ENCODE measurements around the gene PAX4. TPM values are rescaled to one million over a fixed set of nuclear protein-coding genes. Genes with fewer than 3 reads are reported as not detected.

Gene PAX4
- total RNA-seq, 1 experiment from 2014 or later, result not detected

- Histone ChIP-seq H3K9ac (ENCODE audit: extremely low read depth, insufficient read length, low read length) (no peak overlapping the region), H3T11ph (ENCODE audit: low read length) (no peak overlapping the region), H2BK20ac (ENCODE audit: low read depth, low read length, poor library complexity, severe bottlenecking) (no peak overlapping the region), H2AK5ac (ENCODE audit: insufficient read length, low read length) (no peak overlapping the region), H3K4ac (ENCODE audit: low read depth, low read length) (no peak overlapping the region), H2BK15ac (ENCODE audit: low read depth, low read length) (no peak overlapping the region), H3K23ac (ENCODE audit: insufficient read length, low read depth, low read length) (no peak overlapping the region), H3K56ac (ENCODE audit: insufficient read length, low read depth, low read length) (no peak overlapping the region), H2AFZ (ENCODE audit: low read length) (no peak overlapping the region), H3K18ac (ENCODE audit: insufficient read length, low read depth, low read length) (no peak overlapping the region), H3K27ac (ENCODE audit: insufficient read length, low read depth, low read length) (no peak overlapping the region), H3K9me3 (ENCODE audit: control insufficient read depth, low read depth, low read length) (no peaks in the 10 kb centered on the region), H2BK5ac (ENCODE audit: insufficient read length, low read length) (no peak overlapping the region), H3K23me2 (ENCODE audit: insufficient read length, low read depth, low read length, poor library complexity, severe bottlenecking) (no peaks in the 10 kb centered on the region), H2BK120ac (ENCODE audit: low read depth, low read length, poor library complexity, severe bottlenecking) (no peak overlapping the region), H4K20me1 (ENCODE audit: control insufficient read depth, insufficient read depth, insufficient read length) (no peaks in the 10 kb centered on the region), H4K8ac (replicated peaks; ENCODE audit: insufficient read length, low read depth, low read length) (no peak overlapping the region), H2BK12ac (ENCODE audit: insufficient read length, low read depth, low read length) (no peak overlapping the region), H3K4me2 (ENCODE audit: insufficient read depth, insufficient read length, low read length) (no peak overlapping the region), H4K91ac (ENCODE audit: insufficient read length, low read depth, low read length) (no peak overlapping the region), H3K79me2 (ENCODE audit: insufficient read depth, low read length) (no peaks in the 10 kb centered on the region), H3K79me1 (ENCODE audit: insufficient read depth, low read depth, low read length, poor library complexity, severe bottlenecking) (no peaks in the 10 kb centered on the region), H3K27me3 (ENCODE audit: insufficient read depth, low read length) (no peaks in the 10 kb centered on the region), H3K4me1 (ENCODE audit: insufficient read depth, low read length) (no peaks in the 10 kb centered on the region), H3K14ac (ENCODE audit: insufficient read depth, low read length) (no peak overlapping the region), H4K5ac (ENCODE audit: insufficient read length, low read depth, low read length) (no peak overlapping the region)
- H3K27ac Mint-ChIP-seq, result no peak overlapping the region; a peak in 1 of 7 replicates
- no peaks in the 10 kb centered on the region for H3K36me3 Mint-ChIP-seq (ENCODE audit: insufficient read depth in 1 of 3, low read depth in 3 of 3)
- no peak for DNase-seq
- no peak overlapping the region for H3K4me3 Mint-ChIP-seq
- H3K4me1 Mint-ChIP-seq, result peaks cover 3 to 11% of the 10 kb centered on the region in 2 experiments
- H3K27me3 Mint-ChIP-seq (ENCODE audit: low read depth), result peaks cover 16% of the 10 kb centered on the region
- TF ChIP-seq, protein P1, sequence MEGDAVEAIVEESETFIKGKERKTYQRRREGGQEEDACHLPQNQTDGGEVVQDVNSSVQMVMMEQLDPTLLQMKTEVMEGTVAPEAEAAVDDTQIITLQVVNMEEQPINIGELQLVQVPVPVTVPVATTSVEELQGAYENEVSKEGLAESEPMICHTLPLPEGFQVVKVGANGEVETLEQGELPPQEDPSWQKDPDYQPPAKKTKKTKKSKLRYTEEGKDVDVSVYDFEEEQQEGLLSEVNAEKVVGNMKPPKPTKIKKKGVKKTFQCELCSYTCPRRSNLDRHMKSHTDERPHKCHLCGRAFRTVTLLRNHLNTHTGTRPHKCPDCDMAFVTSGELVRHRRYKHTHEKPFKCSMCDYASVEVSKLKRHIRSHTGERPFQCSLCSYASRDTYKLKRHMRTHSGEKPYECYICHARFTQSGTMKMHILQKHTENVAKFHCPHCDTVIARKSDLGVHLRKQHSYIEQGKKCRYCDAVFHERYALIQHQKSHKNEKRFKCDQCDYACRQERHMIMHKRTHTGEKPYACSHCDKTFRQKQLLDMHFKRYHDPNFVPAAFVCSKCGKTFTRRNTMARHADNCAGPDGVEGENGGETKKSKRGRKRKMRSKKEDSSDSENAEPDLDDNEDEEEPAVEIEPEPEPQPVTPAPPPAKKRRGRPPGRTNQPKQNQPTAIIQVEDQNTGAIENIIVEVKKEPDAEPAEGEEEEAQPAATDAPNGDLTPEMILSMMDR (conservative IDR thresholded peaks at IDR 0.05), result no peak
- H3K9me3 Mint-ChIP-seq, result no peaks in the 10 kb centered on the region; a peak in 1 of 5 replicates
- no CpG with 5 or more reads among the region's 7 CpGs for WGBS (ENCODE audit: extremely low coverage, insufficient read length, low lambda C conversion rate)
Observed at GRCh38 chr7:127632276-127632910, 14.5 kb upstream of the PAX4 start.
